HL-60 (cell line): ENCODE data around the gene ARID1B.

Source experiments
- DNase-seq, 2 experiments: peaks; one replicate each; pipeline ENCODE4 v3.0.0-alpha.2; 2010 to 2020; ENCODE audit warnings: low read depth in 1 of 2, low spot score in 1 of 2
- H3K27ac ChIP-seq: fragments of 250-450 bp; sonication (Bioruptor Pico); replicated peaks from 2 replicates; pipeline ENCODE4 v1.5.1; 2020; ENCODE audit warnings: mild to moderate bottlenecking, moderate library complexity
- H3K27me3 ChIP-seq: fragments of 250-450 bp; sonication (Bioruptor Pico); 2 replicates; pipeline ENCODE4 v1.5.1; 2021; ENCODE audit warnings: mild to moderate bottlenecking, moderate library complexity; ENCODE audit not compliant: insufficient read depth, poor library complexity, severe bottlenecking
- H3K4me3 ChIP-seq: replicated peaks from 2 replicates; pipeline ENCODE4 v1.5.1; 2011; ENCODE audit warnings: mild to moderate bottlenecking, control low read depth, low read length; ENCODE audit not compliant: insufficient read depth
- GABPA ChIP-seq: IDR thresholded peaks from 2 replicates; pipeline ENCODE4 v1.6.1; 2012; ENCODE audit warnings: low read depth
- POLR2AphosphoS5 ChIP-seq: IDR thresholded peaks from 2 replicates; pipeline ENCODE4 v1.6.1; 2012; ENCODE audit warnings: low read depth
- REST ChIP-seq: IDR thresholded peaks from 2 replicates; pipeline ENCODE4 v1.6.1; 2012; ENCODE audit warnings: low read depth; ENCODE audit not compliant: insufficient replicate concordance
- SPI1 ChIP-seq: IDR thresholded peaks from 2 replicates; pipeline ENCODE4 v1.6.1; 2012; ENCODE audit warnings: low read depth, mild to moderate bottlenecking, borderline replicate concordance
- TF ChIP-seq, protein P1 (sequence below): IDR thresholded peaks from one replicate; pipeline ENCODE4 v1.5.1; 2011; ENCODE audit warnings: low read length, control low read depth, inconsistent platforms; ENCODE audit not compliant: insufficient read depth

Gene ARID1B

DNA sequence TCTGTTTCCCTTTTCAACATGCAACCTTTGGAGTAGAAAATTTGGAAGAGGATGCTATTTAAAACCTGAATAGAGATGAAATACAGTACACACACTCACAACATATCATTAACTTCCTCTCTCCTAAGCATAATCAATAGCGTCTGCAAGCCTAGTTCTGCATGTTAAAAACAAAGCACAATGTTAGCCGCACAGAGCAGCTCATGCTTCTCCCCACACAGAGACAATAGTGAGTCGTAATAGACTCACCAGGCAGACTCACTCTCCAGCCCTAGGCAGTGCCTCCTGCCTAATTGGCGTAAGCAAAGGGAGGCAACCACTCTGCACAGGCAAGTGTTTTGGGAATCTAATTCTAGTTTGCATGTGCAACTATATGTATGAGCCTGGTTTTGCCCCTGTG, 45.8 kb upstream of the ARID1B start:
- DNase-seq, result no peak
- Histone ChIP-seq H3K4me3 (no peak overlapping the region), H3K27me3 (no peaks in the 10 kb centered on the region), H3K27ac (no peak overlapping the region)
- TF ChIP-seq GABPA (no peak), POLR2AphosphoS5 (no peak), SPI1 (no peak), REST (no peak)
- TF ChIP-seq, protein P1, sequence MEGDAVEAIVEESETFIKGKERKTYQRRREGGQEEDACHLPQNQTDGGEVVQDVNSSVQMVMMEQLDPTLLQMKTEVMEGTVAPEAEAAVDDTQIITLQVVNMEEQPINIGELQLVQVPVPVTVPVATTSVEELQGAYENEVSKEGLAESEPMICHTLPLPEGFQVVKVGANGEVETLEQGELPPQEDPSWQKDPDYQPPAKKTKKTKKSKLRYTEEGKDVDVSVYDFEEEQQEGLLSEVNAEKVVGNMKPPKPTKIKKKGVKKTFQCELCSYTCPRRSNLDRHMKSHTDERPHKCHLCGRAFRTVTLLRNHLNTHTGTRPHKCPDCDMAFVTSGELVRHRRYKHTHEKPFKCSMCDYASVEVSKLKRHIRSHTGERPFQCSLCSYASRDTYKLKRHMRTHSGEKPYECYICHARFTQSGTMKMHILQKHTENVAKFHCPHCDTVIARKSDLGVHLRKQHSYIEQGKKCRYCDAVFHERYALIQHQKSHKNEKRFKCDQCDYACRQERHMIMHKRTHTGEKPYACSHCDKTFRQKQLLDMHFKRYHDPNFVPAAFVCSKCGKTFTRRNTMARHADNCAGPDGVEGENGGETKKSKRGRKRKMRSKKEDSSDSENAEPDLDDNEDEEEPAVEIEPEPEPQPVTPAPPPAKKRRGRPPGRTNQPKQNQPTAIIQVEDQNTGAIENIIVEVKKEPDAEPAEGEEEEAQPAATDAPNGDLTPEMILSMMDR, result no peak

- no peak for DNase-seq
- Histone ChIP-seq H3K27ac (no peak overlapping the region), H3K27me3 (no peaks in the 10 kb centered on the region), H3K4me3 (no peak overlapping the region)
- no peak for TF ChIP-seq POLR2AphosphoS5
Measured at GRCh38 chr6:156735751-156736150, 41.4 kb upstream of the ARID1B start.

DNA sequence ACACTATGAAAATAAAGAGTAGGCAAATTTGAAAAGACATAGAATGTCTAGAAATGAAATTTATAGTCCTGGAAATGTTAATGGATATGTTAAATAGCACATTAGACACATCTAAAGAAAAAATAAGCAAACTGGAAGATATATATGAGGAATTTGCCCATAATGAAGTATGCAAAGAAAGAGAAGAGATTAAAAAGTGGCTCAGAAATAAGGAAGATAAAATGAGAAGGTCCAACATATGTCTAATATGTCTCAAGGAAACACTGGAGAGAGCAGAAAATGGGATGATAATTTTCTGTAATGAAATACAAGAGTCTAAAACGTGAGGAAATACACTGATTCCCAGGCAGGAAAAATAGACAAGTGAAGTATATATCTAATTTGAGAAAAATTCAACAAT, 36.6 kb upstream of the ARID1B start:
- no peak overlapping the region for H3K27ac ChIP-seq
- no peak for TF ChIP-seq REST
- TF ChIP-seq, protein P1, result no peak
- TF ChIP-seq GABPA, result no peak
- TF ChIP-seq POLR2AphosphoS5, result no peak
- no peak for TF ChIP-seq SPI1

GRCh38 chr6:156741287-156742073, 35.7 kb upstream of the ARID1B start:
- no peak for TF ChIP-seq REST
- TF ChIP-seq, protein P1, result no peak
- TF ChIP-seq GABPA, result no peak
- TF ChIP-seq SPI1, result no peak
- no peak for TF ChIP-seq POLR2AphosphoS5

More for the DNA sequence above, 36.6 kb upstream of the ARID1B start:
- no peak overlapping the region for H3K4me3 ChIP-seq
- no peaks in the 10 kb centered on the region for H3K27me3 ChIP-seq
- no peak for DNase-seq

More at GRCh38 chr6:156741287-156742073, 35.7 kb upstream of the ARID1B start:
- no peaks in the 10 kb centered on the region for H3K27me3 ChIP-seq
- H3K4me3 ChIP-seq, result no peak overlapping the region
- H3K27ac ChIP-seq, result no peak overlapping the region
- DNase-seq, result no peak
